ENCODE results near the gene ATP10A. TPM values are rescaled to one million over a fixed set of nuclear protein-coding genes. Genes with fewer than 3 reads are reported as not detected.
A peak's percentile ranks its signal among the peaks of the same experiment; 100 is the strongest.

Gene ATP10A
- total RNA-seq, 1 donor from 2014 or later, result 0.58 TPM

- H3K27ac ChIP-seq (replicated peaks), result no peak overlapping the region
- H3K27me3 ChIP-seq (ENCODE audit: low read depth), result peaks cover 20% of the 10 kb centered on the region
- intact Hi-C loops (cut with micrococcal nuclease), result no loop called here
- H3K4me1 ChIP-seq, result no peaks in the 10 kb centered on the region
- H3K9me3 ChIP-seq (replicated peaks), result no peaks in the 10 kb centered on the region
- no peaks in the 10 kb centered on the region for H3K36me3 ChIP-seq
- no peak for DNase-seq
- TF ChIP-seq, protein P1, sequence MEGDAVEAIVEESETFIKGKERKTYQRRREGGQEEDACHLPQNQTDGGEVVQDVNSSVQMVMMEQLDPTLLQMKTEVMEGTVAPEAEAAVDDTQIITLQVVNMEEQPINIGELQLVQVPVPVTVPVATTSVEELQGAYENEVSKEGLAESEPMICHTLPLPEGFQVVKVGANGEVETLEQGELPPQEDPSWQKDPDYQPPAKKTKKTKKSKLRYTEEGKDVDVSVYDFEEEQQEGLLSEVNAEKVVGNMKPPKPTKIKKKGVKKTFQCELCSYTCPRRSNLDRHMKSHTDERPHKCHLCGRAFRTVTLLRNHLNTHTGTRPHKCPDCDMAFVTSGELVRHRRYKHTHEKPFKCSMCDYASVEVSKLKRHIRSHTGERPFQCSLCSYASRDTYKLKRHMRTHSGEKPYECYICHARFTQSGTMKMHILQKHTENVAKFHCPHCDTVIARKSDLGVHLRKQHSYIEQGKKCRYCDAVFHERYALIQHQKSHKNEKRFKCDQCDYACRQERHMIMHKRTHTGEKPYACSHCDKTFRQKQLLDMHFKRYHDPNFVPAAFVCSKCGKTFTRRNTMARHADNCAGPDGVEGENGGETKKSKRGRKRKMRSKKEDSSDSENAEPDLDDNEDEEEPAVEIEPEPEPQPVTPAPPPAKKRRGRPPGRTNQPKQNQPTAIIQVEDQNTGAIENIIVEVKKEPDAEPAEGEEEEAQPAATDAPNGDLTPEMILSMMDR (IDR thresholded peaks at IDR 0.05; ENCODE audit: borderline replicate concordance), result no peak
- no peak overlapping the region for H3K4me3 ChIP-seq
Measured at GRCh38 chr15:25712192-25712960, 150.8 kb downstream of the ATP10A start.

DNA sequence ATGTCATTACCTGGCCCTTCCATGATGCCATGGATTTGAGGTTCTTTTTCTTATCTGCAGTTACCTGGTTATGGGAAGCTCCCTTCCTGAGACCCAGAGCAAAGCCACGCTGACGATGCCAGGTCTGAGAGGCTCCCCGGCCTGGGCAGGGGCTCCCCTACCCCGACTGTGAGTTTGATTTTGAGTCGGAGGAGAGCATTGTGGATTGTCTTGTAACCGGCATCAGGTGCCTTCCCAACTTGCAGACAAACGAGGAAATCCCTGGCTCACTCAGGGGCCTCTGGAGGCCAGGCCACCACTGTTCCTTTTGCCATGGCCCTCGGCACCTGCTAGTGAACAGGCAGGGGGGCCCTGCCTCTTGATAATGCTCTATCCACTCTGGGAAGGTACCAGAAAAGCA lies 151.4 kb downstream of the ATP10A start:
- no peaks in the 10 kb centered on the region for H3K9me3 ChIP-seq (replicated peaks)
- no peaks in the 10 kb centered on the region for H3K4me1 ChIP-seq
- H3K27ac ChIP-seq (replicated peaks), result no peak overlapping the region
- intact Hi-C loops (cut with micrococcal nuclease), result no loop called here
- H3K27me3 ChIP-seq (ENCODE audit: low read depth), result peaks cover 20% of the 10 kb centered on the region
- TF ChIP-seq, protein P1 (IDR thresholded peaks at IDR 0.05; ENCODE audit: borderline replicate concordance), result no peak
- H3K36me3 ChIP-seq, result no peaks in the 10 kb centered on the region
- no peak overlapping the region for H3K4me3 ChIP-seq
- no peak for DNase-seq

GRCh38 chr15:25711164-25711563 lies 152.0 kb downstream of the ATP10A start:
- Histone ChIP-seq H3K27ac (replicated peaks) (no peak overlapping the region), H3K4me3 (no peak overlapping the region), H3K9me3 (replicated peaks) (no peaks in the 10 kb centered on the region), H3K36me3 (no peaks in the 10 kb centered on the region), H3K27me3 (ENCODE audit: low read depth) (peaks cover 20% of the 10 kb centered on the region), H3K4me1 (no peaks in the 10 kb centered on the region)
- no peak for DNase-seq
- intact Hi-C loops (cut with micrococcal nuclease), result no loop called here
- TF ChIP-seq, protein P1 (IDR thresholded peaks at IDR 0.05; ENCODE audit: borderline replicate concordance), result no peak

- Histone ChIP-seq H3K4me1 (no peaks in the 10 kb centered on the region), H3K27me3 (ENCODE audit: low read depth) (peaks cover 16% of the 10 kb centered on the region), H3K4me3 (no peak overlapping the region), H3K9me3 (replicated peaks) (no peaks in the 10 kb centered on the region), H3K36me3 (no peaks in the 10 kb centered on the region), H3K27ac (replicated peaks) (no peak overlapping the region)
- TF ChIP-seq, protein P1 (IDR thresholded peaks at IDR 0.05; ENCODE audit: borderline replicate concordance), result peak; percentile 80
- intact Hi-C loops (cut with micrococcal nuclease), result no loop called here
- DNase-seq, result peak; percentile 53
Measured at GRCh38 chr15:25710184-25710583, 152.9 kb downstream of the ATP10A start.

DNA sequence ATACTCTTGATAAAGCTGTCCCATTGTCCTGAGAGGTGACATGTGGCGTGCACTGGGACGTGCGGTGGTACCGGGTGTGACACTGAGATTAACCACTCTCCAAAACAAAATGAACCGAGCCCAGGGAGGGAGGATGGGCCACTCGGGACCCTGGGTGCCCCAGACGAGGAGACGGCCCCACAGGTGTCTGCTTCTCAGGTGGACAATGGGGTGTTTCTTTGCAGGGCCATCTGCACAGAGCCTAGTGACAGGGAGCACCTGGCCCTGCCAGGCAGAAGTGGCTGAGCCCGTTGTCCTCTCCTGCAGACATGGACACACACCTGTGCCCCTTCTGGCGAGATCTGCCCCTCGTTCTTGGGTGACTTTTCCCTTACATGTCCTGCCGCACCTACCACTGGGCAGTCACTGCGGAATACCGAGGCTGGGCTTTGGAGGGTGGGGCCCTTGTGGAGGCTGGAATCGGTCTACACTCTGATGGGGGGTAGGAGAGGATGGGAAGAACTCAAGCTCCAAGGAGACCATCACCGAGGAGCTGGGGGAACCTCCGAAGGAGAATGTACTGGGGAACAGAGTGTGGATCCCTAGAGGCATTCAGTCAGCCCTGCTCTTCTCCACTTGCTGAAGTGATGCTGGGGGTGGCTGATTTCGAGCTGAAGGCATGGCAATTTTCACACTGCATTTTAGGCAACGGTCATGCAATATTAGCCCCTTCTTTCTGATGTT lies 153.5 kb downstream of the ATP10A start:
- H3K27me3 ChIP-seq (ENCODE audit: low read depth), result peaks cover 16% of the 10 kb centered on the region
- no peaks in the 10 kb centered on the region for H3K4me1 ChIP-seq
- DNase-seq, result no peak
- no peak overlapping the region for H3K27ac ChIP-seq (replicated peaks)
- H3K36me3 ChIP-seq, result no peaks in the 10 kb centered on the region
- TF ChIP-seq, protein P1 (IDR thresholded peaks at IDR 0.05; ENCODE audit: borderline replicate concordance), result no peak
- no peaks in the 10 kb centered on the region for H3K9me3 ChIP-seq (replicated peaks)
- H3K4me3 ChIP-seq, result no peak overlapping the region
- intact Hi-C loops (cut with micrococcal nuclease), result no loop called here

All from left ventricle myocardium inferior (tissue), 1 donor.